Stimulated activated CD8-positive, alpha-beta memory T cell treated with anti-CD3 and anti-CD28 coated beads, Interleukin-2, amount 100 ng/mL, for 1 hour (primary cell): Measurements from ENCODE around the gene LTB4R2.
A peak's percentile ranks its signal among the peaks of the same experiment; 100 is the strongest.
"Not testable (repeated sequence)": the region's sequence is repeated elsewhere in the genome, so short reads cannot be mapped to it uniquely, and the experiment has no call there.

Source experiments
- DNase-seq, 2 donors: peaks; one replicate each; pipeline ENCODE4 v3.0.0-alpha.2; 2020; ENCODE audit warnings: low read depth in 2 of 2

The LTB4R2 gene

DNA sequence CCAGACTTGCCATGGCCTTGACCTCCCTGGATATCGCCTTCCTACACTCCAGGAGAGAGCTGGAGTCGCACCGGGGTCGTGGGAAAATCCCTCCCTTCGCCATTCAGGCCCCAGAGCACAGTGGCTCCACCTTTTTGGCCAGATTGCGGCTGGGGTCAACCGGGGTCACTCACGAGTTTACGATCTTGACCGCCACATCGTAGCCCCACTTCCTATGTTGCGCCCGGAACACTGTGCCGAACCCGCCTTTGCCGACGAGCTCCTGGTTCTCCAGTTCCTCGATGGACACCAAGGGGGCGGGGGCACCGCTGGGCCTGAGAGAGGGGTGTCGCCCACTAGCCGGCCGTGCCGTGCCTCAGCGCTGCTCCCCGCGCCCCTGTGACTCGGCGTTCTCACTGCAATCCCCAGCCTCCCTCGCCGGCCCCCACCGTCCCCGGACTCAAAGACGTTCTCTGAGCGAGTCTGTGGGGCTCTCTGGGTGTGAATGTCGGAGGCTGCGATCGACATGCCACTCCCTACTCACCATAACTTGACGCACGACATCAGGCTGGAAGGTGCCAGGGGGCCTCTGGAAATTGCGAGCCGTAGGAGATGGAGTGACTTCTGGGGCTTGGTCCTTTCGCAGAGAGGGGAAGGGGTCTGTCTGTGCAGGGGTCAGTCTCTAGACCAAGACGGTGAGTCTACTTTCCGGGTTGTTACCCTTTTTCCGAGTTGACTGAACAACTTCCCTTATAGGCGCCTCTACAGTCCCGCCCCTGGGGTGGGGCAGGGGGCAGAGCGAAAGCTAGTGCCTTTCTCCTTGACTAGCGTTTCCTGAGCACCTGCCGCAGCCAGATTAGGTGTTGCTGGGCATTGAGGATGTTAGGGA is 29.6 kb downstream of the LTB4R2 start, which contains the start of gene RIPK3:
TSS of gene RIPK3 (minus strand) at position 708 of the 868 bp plus-strand sequence. CDS start at position 543, 165 bp downstream.
- DNase-seq, result peak; percentile 33 to 48

DNA sequence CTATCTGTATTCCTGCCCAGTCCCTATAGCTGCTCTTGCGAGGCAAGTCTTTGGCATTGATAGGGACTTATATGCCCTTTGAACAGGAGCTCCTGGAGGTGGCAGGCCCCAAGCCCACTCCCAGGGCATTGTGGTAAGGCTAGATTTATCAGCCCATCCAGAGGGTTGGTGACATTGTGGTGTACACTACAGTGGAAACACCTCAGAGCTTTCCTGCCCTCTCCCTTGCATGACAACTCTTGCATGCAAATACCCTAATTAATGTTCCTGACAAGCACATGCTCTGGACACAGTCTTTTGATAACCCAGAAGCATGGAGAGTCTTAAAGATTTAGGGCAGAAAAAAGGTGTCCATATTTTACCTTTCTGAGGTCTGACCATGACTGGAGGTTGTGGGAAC is 30.7 kb downstream of the LTB4R2 start:
- no peak for DNase-seq

DNA sequence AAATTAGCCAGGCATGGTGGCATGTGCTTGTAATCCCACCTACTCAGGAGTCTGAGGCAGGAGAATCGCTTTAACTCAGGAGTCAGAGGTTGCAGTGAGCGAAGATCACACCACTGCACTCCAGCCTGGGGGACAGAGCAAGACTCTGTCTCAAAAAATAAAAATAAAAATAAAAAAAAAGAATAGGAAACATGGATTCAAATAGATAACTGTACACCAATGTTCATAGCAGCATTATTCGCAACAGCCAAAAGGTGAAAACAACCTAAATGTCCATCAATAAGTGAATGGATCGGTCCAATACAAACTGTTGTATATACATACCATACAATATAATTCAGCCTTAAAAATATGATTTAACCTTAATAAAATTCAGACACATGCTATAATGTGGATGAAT is 32.9 kb downstream of the LTB4R2 start:
- no peak for DNase-seq

DNA sequence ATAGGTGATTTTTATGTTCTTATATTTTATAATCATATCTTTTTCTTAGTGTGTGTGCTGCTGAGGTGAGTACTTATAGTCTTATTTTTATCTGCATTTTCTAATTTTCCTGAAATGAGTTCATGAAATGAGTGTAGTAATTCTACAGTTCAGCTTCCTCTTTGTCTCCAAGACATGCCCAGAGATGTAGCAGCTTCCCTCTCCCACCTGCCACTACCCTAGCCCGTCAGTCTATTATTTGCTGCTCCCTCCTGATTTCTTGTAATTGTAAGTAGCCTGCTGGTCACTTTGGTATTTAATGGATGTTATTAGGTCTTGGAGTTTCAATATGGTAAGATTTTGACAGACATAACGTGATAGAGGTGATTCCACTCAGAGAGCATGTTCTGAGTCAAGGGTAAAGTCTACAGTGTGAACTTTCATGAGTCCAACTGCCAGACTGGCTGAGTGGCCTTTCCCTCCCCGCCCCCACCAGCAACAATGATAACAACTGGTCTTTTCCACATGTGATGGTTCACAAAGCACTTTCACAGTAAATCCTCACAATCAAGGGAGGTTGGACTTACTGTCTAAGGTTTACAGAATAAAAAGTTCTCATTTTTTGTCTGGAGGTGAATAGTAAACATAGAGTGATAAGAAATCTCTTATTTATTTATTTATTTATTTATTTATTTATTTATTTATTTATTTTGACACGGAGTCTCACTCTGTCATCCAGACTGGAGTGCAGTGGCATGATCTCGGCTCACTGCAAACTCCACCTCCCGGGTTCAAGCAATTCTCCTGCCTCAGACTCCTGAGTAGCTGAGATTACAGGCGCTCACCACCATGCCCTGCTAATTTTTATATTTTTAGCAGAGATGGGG is 34.1 kb downstream of the LTB4R2 start:
- DNase-seq, result no peak

DNA sequence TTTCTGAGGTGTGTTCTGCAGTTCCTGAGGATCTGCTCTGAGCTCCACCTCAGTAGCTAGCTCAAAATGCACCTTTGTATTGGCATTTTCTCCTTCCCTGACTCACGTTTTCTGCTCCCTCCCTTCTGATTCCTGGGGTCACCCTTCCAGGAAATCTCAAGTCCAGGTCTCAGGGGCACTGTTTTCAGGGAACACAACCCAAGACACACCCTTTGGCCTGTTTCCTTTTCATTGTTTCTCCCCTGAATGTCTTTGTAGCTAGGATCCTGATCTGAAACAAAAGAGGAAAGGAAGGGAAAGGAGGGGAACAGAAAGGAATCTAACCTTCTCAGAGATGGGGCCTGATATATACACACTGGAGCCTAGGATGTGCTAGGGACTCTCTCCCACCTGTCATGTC is 37.2 kb downstream of the LTB4R2 start:
- DNase-seq, result no peak

DNA sequence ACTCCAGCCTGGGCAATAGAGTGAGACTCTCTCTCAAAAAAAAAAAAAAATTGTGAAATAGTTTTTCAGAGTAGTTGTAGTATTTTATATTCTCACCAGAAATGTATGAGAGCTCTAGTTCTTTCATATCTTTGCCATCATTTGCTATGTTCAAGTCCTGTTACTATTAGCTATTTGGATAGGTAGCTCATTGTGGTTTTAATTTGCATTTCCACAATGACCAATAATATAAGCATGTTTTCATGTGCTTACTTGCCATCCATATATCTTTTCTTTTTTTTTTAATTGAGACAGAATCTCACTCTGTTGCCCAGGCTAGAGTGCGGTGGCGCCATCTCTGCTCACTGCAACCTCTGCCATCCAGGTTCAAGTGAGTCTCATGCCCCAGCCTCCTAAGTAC is 38.2 kb downstream of the LTB4R2 start:
- no peak for DNase-seq

DNA sequence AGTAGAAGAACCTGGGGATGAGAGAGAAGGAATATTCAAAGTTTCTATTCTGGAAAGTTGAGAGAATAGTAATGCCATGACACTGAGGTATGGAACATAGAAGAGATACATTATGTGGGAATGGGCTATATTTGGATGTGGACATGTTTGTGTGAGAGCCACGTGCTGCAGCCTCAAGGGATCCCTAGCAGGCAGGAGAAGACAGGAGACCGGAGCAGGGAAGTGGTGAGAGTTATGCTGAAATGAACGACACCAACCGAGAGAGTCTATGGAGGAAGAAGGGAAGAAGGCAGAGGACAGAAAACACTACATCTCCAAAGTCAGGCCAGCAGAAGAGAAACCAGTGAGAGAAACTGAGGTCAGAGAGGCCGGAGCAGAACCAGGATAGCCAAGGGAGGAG is 39.8 kb downstream of the LTB4R2 start:
- DNase-seq, result no peak

DNA sequence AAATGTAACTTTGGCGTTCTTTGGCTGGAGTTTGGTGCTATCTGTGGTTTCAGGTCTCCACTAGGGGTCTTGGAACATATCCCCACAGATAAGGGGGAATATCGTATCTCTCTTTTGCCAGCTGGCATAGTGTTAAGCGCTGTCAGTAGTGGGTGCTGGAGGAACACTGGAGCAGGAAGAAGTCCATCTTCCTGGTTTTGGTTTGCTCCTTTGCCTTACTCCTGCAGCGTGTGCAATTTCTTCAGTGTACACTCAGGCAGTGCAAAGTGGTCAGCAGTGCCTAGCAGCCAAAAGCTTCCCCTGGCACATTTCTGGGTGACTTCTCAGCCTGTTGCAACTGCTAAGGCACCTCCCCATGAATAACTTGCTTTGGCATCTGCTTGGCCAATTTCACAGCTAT is 41.6 kb downstream of the LTB4R2 start:
- no peak for DNase-seq

DNA sequence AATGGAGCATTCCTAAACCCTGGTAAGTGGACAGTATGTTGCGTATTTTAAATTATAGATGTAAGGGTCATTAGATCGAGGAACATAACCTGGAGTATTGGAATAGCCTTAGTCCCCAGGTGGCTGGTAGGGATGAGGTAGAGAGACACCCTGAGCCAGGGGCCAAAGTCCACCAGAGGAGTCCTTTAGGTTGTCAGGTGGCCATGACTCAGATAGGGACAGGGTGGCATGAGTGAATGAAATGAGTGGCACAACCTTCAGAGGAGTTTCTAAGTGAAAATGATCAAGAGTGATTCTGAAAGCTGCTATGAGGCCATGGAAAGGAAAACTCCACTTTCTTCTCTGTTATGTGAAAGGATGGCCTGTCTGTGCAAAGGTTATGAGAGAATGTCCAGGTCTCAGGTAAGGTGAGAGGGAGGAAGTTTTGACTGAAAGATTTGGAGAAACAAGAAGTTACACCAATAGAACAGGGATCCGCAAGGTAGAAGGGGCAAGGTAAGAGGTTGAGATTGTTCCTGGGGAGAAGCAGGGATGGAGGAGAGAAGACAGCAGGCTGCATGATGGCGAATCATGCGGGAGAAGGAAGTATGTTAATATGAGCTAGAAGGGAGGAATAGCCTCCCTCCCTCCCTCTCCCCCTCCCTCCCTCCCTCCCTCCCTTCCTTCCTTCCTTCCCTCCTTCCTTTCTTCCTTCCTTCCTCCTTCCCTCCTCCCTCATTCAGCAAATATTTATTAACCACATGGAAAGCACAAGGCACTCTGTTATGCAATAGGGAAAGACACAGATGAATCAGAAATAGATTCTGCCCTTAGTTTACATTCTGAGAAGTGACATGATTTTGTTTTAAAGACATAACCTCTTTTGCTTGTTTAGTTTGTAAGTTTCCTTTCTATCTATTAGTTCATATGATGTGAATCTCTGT is 43.9 kb downstream of the LTB4R2 start:
- DNase-seq, result no peak

DNA sequence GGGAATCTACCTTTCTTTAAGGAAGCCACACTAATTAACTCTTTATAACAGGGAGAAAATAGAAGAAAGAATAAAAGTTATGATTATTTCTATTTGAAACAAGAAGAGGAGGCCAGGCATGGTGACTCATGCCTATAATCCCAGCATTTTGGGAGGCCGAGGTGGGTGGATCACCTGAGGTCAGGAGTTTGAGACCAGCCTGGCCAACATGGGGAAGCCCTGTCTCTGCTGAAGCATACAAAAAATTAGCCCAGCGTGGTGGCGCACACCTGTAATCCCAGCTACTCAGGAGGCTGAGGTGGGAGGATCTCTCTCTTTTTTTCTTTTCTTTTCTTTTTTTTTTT is 44.5 kb downstream of the LTB4R2 start:
- DNase-seq, result not testable (repeated sequence)

DNA sequence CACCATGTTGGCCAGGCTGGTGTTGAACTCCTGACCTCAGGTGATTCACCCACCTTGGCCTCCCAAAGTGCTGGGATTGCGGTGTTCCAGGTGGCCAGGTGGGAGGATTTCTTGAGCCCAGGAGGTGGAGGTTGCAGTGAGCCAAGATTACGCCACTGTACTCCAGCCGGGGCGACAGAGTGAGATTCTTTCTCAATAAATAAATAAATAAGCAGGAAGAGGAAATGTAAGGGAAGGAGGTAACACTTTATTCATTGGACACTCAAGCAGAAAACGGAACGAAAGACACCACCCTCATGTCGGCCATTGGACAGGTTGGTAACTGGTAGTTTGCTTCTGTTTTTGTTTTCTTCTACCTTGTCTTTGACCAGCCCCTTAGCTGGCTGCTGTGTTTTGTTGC is 45.1 kb downstream of the LTB4R2 start:
- DNase-seq, result no peak

DNA sequence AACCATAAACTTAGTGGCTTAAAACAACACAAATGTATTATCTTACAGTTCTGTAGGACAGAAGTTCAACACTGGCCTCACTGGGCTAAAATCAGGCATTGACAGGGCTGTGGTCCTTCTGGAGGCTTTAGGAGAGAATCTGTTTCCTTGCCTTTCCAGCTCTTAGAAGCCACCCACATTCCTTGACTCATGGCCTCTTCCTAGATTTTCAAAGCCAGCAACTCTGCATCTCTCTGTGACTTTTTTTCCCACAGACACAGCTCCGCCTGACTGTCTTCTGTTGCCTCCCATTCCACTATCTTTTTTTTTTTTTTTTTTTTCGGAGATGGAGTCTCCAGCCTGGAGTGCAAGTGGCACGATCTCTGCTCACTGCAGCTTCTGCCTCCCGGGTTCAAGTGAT is 46.3 kb downstream of the LTB4R2 start:
- no peak for DNase-seq

DNA sequence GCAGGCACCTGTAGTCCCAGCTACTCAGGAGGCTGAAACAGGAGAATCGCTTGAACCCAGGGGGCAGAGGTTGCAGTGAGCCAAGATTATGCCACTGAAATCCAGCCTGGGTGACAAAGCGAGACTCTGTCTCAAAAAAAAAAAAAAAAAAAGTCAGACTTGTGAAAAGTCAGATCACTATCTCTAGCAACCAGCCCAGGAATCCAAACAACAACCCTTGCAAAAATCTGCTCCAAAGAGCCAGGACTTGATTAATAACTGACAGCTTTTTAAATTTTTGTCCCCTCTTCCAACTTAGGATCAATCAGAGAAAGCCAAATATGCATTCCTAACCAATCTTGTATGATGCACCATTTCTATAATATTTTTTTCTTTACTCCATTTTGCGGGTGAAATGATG is 50.3 kb downstream of the LTB4R2 start:
- DNase-seq, result no peak

DNA sequence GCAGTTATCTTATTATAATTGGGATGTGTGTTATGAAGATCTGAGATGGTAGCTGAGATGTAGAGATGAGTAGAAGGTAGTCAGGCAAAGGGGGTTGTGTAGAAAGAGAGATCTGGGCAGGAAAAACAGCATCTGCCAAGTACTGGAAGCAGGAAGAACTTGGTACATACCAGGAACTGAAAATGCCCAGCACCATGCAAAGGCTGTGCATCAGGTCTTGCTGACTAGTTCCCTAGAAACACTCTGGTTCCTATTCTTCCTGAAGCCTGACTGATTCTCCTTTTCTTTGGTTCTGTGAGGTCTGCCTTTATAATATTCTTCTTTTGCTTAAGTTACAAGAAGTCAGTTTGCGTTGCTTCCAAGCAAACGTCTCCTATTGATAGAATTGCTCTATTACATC is 51.4 kb downstream of the LTB4R2 start:
- DNase-seq, result no peak
